ENCODE results near the gene HCK. TPM values are rescaled to one million over a fixed set of nuclear protein-coding genes. Genes with fewer than 3 reads are reported as not detected.
A peak's percentile ranks its signal among the peaks of the same experiment; 100 is the strongest.

HCK gene
- total RNA-seq, 2 donors from 2014 or later: 0.13 to 0.15 TPM

DNA sequence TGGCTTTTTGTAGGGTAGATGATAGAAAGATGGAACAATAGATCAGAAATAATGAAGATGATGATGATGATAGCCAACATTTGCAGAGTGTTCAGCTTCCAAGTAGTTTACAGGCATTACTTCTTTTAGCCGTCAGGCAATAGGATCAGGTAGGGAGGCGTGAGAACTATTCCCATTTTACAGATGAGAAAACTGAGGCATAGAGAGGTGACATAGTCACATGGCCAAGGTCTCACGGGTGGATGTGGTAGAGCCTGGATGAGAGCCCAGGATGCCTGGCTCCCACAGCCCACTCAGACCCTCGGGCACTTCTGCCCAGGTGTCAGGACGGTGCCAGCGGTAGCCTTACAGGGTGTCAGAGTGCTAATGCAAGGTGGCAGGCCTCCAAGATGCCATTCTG, 31.4 kb downstream of the HCK start:
- H3K36me3 Mint-ChIP-seq (ENCODE audit: low read depth): no peaks in the 10 kb centered on the region
- no peaks in the 10 kb centered on the region for H3K9me3 Mint-ChIP-seq
- ATAC-seq (replicated peaks): no peak
- H3K27me3 Mint-ChIP-seq: peaks cover 25% of the 10 kb centered on the region
- H3K4me3 Mint-ChIP-seq: no peak overlapping the region
- no peak overlapping the region for H3K27ac Mint-ChIP-seq
- H3K4me1 Mint-ChIP-seq: no peaks in the 10 kb centered on the region

DNA sequence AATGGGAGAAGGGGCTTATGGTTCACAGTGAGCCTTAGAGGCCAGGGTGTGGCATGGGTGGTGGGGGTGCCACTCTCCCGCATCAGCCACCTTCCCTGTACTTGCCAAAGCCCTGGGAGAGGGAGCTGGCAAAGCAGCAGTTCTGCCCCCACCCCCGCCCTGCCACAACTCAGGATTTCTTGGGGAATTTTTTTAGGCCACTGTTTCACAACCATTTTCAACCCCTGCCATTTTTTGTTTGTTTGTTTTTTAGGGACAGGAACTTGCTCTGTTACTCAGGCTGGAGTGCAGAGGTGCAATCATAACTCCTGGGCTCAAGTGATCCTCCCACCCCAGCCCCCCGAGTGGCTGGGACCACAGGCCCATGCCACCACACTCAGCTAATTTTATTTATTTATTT, 35.0 kb downstream of the HCK start:
- Mint-ChIP-seq H3K4me1 (no peaks in the 10 kb centered on the region), H3K9me3 (no peaks in the 10 kb centered on the region), H3K27me3 (peaks cover 22% of the 10 kb centered on the region), H3K27ac (no peak overlapping the region), H3K4me3 (no peak overlapping the region), H3K36me3 (ENCODE audit: low read depth) (no peaks in the 10 kb centered on the region)
- ATAC-seq (replicated peaks): no peak

DNA sequence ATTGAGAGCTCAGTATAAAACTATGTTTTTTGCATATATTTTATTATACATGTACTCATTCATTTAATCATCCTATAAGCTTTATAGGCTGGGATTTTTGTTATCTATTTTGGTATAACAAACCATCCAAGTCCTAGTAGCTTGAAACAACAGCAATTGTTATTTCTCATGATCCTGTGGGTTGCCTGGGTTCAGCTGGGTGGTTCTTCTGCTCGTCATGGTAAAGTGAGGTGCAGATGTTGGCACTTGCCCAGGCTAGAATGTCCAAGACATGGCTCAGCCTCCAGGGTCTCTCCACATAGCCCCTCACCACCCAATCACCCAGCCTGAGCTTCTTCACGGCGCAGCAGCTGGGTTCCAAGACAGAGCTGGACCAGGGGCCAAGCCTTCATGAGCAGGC, 36.7 kb downstream of the HCK start:
- Mint-ChIP-seq H3K9me3 (no peaks in the 10 kb centered on the region), H3K4me1 (no peaks in the 10 kb centered on the region), H3K27me3 (peaks cover 14% of the 10 kb centered on the region), H3K4me3 (no peak overlapping the region), H3K27ac (no peak overlapping the region), H3K36me3 (ENCODE audit: low read depth) (no peaks in the 10 kb centered on the region)
- ATAC-seq (replicated peaks): no peak

DNA sequence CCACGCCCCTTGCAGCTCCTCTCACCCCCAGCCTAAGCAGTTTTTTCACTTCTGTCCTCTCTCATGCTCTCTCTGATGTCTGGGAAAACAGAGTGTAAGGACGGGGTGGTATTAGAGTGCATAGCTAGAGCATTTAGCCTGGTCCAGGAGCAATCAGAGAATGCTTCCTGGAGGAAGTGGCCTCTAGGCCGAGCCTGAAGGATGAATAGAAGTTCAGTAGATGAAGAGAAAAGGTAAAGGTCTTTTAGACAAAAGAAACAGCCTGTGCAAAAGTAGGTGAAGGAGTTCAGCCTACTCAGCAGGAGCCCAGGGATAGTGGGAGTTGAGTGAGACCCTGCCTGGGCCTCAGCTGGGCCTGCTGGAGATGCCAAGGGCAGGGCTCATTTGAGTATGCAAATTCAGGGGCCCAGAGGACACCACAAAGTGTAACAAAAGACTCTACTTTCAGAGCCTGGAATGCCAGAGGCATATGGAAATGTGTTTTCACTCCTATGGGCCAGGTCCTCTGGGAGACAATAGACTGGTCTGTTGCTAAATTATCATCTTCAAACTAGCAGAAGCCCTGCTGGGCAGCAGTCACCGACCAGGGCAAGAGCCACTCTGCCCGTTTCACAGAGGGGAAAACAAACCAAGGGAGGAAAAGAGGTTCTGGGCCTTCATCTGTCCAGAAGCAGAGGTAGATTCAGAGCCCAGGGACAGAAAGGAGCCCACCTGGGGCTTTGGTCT, 37.8 kb downstream of the HCK start:
- H3K36me3 Mint-ChIP-seq (ENCODE audit: low read depth): no peaks in the 10 kb centered on the region
- ATAC-seq (replicated peaks): no peak
- H3K27ac Mint-ChIP-seq: no peak overlapping the region
- H3K4me1 Mint-ChIP-seq: no peaks in the 10 kb centered on the region
- no peaks in the 10 kb centered on the region for H3K9me3 Mint-ChIP-seq
- no peak overlapping the region for H3K4me3 Mint-ChIP-seq
- peaks cover 9% of the 10 kb centered on the region for H3K27me3 Mint-ChIP-seq

DNA sequence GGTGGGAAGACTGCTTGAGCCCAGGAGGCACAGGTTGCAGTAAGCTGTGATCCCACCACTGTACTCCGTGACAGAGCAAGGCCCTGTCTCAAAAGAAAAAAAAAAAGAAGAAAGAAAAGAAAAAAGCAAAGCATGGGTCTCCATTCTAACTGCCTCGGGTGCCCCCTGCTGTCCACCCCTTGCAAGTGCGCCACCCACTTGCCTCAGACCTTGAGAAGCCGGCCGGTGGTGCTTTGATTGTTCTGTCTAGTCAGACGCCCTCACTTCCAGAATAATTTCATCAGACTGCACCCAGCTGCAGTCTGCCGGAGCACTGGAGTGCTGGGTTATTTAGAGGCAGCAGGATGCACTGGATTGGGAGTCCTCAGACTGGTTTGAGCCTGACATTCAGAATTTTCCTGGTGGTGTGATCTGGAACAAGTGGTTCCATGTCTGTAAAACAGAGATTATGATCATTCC, 39.9 kb downstream of the HCK start:
- no peaks in the 10 kb centered on the region for H3K9me3 Mint-ChIP-seq
- no peak overlapping the region for H3K27ac Mint-ChIP-seq
- no peaks in the 10 kb centered on the region for H3K4me1 Mint-ChIP-seq
- ATAC-seq (replicated peaks): peak; percentile 77
- no peak overlapping the region for H3K4me3 Mint-ChIP-seq
- peaks cover 3% of the 10 kb centered on the region for H3K27me3 Mint-ChIP-seq
- H3K36me3 Mint-ChIP-seq (ENCODE audit: low read depth): no peaks in the 10 kb centered on the region

DNA sequence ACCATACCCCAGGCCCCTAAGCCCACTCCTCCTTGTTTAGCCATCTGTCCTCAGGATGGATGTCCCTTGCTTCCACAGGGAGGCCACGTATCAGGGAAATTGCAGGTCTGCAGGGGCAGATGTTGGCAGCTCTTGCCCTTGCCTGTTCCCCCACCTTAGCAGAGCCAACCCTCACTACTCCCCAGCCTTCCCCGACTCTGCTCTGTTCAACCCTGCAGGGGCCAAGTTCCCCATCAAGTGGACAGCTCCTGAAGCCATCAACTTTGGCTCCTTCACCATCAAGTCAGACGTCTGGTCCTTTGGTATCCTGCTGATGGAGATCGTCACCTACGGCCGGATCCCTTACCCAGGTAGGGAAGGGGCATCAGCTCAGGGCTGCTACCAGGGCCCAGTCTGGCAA, 46.7 kb downstream of the HCK start:
- Mint-ChIP-seq H3K9me3 (no peaks in the 10 kb centered on the region), H3K4me3 (no peak overlapping the region), H3K36me3 (ENCODE audit: low read depth) (no peaks in the 10 kb centered on the region), H3K27ac (no peak overlapping the region), H3K4me1 (no peaks in the 10 kb centered on the region), H3K27me3 (peaks cover 15% of the 10 kb centered on the region)
- ATAC-seq (replicated peaks): no peak

DNA sequence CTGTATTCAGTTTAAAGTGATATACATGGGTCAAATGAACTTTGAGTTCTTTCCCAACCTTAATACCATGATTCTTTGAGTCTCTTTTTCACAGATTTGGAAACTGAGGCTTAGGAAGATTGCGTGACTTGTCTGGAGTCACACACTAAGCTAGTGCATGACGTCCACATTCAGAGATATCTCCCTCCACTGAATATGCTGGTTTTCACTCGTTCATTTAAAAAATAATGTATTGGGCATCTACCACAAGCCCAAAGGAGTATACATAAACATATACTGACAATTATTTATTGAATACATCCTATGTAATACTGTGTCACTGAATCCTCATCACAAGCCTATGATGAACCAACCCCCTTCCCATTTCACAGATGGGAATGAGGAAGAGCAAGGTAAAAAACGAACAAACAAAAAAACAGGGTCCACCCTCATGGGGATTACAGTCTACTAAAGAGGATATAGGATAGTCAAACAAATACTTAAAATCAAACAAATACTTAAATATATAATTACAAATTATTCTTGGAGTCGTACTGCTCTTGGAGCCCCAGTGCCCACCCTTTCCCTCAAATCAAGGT, 56.9 kb downstream of the HCK start:
- peaks cover 15% of the 10 kb centered on the region for H3K36me3 Mint-ChIP-seq (ENCODE audit: low read depth)
- no peak for ATAC-seq (replicated peaks)
- H3K4me1 Mint-ChIP-seq: peaks cover 22% of the 10 kb centered on the region
- peak overlapping the region; percentile 75 for H3K4me3 Mint-ChIP-seq
- H3K27me3 Mint-ChIP-seq: peaks cover 1% of the 10 kb centered on the region
- no peaks in the 10 kb centered on the region for H3K9me3 Mint-ChIP-seq
- H3K27ac Mint-ChIP-seq: peak overlapping the region; percentile 94

DNA sequence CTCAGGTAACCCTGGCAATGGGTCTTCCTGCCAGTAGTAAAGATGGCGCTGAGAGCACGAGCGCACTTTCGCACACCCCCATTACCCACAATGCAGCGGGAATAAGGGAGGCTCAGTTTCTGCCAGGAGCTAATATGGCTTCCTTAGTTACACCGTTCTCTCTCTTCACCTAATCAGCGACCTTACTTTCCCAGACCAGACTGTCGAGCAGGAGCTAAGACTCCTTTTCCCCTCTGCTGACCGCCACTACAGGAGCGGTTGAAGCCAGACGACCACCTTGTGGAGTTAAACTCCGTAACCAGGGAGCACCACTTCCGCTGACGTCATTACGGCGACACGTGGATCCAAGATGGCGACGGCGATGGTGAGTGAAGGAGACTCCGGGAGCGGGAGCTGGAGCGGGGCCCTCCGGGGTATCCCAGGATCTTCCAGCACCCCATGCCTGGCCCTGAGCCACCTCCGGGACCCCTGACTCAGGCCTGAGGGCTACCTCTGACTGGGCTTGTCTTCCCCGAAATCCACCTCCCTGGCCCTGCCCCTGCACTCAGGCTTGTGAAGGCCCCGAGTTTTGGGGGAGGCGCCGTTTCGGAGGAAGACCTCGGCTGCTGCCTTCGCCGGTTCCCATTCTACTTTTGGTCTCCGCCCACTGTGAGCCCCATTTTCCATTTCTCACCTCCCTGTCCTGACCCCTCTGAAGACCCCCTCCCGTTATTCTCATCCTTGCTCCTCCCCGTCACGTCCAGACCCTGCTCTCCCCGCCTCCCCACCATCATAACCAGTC, 57.5 kb downstream of the HCK start, which contains the start of gene TM9SF4:
Gene TM9SF4 (plus strand): TSS at position 323 of the 781 bp plus-strand sequence. CDS start 27 bp downstream, at position 350.
- Mint-ChIP-seq H3K9me3 (no peaks in the 10 kb centered on the region), H3K36me3 (ENCODE audit: low read depth) (peaks cover 21% of the 10 kb centered on the region), H3K27me3 (no peaks in the 10 kb centered on the region), H3K27ac (peak within 1 kb of the TSS; percentile 94), H3K4me1 (peaks cover 24% of the 10 kb centered on the region), H3K4me3 (peak within 1 kb of the TSS; percentile 75)
- ATAC-seq (replicated peaks): peak; percentile 86

DNA sequence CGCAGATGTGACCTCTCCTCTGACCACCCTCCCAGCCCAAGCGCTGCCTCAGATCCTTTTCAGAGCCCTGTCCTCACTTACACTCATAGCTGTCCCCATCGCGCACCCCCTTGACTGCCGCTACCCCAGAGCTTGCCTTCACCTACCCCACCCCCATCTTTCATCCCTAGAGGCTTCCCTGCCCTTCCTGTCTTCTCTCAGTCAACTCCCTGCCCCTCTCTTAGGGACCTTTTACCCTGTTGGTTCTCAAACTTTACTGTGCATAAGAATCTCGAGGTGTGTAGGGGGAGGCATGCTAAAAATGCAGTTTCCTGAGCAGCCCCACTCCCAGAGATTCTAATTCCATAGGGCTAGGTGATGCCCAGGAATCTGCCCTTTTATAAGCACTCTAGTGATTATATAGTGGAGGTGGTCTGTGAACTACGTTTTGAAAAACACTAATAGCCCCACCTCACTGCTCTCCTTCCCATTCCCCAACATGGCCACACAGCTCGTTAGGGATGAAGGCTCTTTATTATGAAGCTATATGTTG, 58.2 kb downstream of the HCK start:
- Mint-ChIP-seq H3K27ac (peak overlapping the region; percentile 94), H3K9me3 (no peaks in the 10 kb centered on the region), H3K4me1 (peaks cover 27% of the 10 kb centered on the region), H3K4me3 (peak overlapping the region; percentile 75), H3K36me3 (ENCODE audit: low read depth) (peaks cover 27% of the 10 kb centered on the region), H3K27me3 (no peaks in the 10 kb centered on the region)
- peak; percentile 22 for ATAC-seq (replicated peaks)

DNA sequence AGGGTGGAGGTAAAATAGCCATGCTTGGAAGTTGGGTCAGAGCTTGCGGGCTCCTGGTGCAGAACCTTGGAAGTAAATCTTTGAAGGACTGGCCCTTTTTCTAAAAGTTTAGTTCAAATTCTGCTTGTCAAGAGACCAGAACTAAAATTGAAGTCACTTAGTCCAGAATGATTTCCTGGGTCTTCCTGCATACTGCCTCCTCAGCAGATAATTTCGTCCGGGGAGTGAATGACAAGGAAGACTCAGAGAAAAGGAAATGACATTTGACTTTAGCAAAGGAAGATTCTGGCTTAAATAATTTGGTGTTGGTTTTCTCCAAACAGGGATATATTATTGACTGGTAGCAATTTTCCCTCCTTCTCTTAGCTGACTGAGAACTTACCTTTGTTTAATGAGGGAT, 58.7 kb downstream of the HCK start:
- no peak for ATAC-seq (replicated peaks)
- Mint-ChIP-seq H3K27me3 (no peaks in the 10 kb centered on the region), H3K27ac (peak overlapping the region; percentile 94), H3K36me3 (ENCODE audit: low read depth) (peaks cover 32% of the 10 kb centered on the region), H3K9me3 (no peaks in the 10 kb centered on the region), H3K4me1 (peaks cover 29% of the 10 kb centered on the region), H3K4me3 (peak overlapping the region; percentile 75)

DNA sequence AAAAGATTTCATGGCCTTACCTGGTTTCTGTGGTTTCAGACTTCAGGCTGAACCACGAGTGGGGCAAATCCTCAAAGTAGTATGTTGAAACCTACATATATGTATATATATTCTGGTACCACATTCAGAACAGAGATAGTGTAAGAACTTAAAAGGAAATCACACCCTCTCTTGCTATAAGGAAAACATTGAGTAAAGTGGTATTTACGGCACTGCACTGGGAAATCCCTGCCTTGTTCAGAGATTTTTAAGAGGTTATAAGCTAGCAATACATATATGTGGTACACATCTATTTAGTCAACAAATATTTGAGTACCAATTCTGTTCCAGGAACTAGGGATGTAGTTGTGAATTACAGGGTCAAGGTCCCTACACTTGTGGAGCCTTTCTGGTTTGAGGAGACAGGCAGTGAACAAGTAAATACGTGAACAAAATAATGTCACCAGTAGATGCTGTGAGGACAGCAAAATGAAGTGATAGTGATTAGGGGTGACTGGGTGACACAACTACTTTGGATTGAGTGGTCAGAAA, 59.2 kb downstream of the HCK start:
- Mint-ChIP-seq H3K27ac (peak overlapping the region; percentile 94), H3K27me3 (no peaks in the 10 kb centered on the region), H3K36me3 (ENCODE audit: low read depth) (peaks cover 36% of the 10 kb centered on the region), H3K9me3 (no peaks in the 10 kb centered on the region), H3K4me3 (peak overlapping the region; percentile 75), H3K4me1 (peaks cover 29% of the 10 kb centered on the region)
- no peak for ATAC-seq (replicated peaks)

DNA sequence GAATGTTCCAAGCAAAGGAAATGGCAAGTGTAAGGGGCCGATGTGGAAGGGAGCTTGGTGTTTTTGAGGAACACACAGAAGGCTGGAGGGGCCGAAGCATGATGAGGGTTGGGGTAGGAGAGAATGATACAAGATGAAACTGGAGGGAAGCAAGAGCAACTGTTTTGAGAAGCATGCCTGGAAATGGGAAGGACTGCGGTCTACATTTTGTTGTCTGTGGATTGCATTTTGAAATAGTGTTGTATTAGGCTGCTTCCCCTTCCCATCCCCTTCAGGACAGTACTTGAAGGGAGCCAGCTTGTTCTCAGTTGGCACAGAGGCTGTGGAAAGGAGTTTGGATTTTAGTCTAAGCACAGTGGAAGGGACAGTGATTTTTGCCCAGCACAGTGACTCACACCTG, 59.7 kb downstream of the HCK start:
- Mint-ChIP-seq H3K27ac (peak overlapping the region; percentile 94), H3K4me3 (peak overlapping the region; percentile 75), H3K27me3 (no peaks in the 10 kb centered on the region), H3K36me3 (ENCODE audit: low read depth) (peaks cover 41% of the 10 kb centered on the region), H3K4me1 (peaks cover 29% of the 10 kb centered on the region), H3K9me3 (no peaks in the 10 kb centered on the region)
- no peak for ATAC-seq (replicated peaks)

DNA sequence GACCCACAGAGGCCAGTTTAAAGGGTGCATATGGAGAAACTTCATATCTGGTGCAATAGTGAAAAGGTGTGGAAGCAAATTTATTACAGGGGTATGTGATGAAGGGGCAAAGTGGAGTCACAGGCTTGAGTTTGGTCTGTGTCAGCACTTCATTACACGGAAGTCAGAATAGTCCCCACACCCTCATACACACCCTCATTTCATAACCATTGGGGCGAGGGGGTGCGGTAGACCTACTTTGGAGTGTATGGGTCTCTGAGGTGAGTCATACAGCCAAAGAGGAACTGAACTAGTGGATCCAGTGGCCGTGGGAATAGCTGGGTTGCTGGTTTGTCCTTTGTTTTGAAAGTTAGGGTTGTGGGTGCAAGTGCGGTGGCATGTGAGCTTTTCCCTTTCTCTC, 60.8 kb downstream of the HCK start:
- H3K27ac Mint-ChIP-seq: peak overlapping the region; percentile 20

DNA sequence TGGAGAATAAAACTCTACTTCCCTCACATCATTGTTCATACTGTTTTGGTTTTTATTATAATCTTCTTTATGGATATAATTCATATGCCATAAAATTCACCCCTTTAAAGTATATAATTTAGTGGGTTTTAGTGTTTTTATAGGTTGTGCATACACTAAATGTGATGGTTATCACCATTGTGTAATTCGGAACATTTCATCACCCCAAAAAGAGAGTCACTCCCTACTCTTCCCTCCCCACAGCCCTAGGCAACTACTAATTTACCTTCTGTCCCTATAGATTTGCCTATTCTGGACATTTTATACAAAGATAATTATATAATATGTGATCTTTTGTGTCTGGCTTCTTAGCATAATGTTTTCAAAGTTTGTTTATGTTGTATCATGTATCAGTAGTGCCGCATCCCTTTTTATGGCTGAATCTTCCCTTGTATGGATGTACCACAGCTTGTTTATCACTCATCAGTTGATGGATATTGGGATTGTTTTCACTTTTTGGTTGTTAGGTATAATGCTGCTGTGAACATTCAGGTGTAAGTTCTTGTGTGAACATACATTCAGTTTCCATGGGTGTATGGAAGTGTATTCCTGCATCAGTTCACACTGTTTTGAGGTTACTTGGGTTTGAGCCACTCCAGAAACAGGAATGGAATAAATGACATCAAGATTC, 61.7 kb downstream of the HCK start:
- no peak for ATAC-seq (replicated peaks)
- no peak overlapping the region for H3K27ac Mint-ChIP-seq
- peak overlapping the region; percentile 40 for H3K4me3 Mint-ChIP-seq
- no peaks in the 10 kb centered on the region for H3K9me3 Mint-ChIP-seq
- no peaks in the 10 kb centered on the region for H3K27me3 Mint-ChIP-seq
- peaks cover 42% of the 10 kb centered on the region for H3K36me3 Mint-ChIP-seq (ENCODE audit: low read depth)
- H3K4me1 Mint-ChIP-seq: peaks cover 29% of the 10 kb centered on the region

More for the DNA sequence above, 60.8 kb downstream of the HCK start:
- no peaks in the 10 kb centered on the region for H3K27me3 Mint-ChIP-seq
- H3K4me1 Mint-ChIP-seq: peaks cover 29% of the 10 kb centered on the region
- ATAC-seq (replicated peaks): peak; percentile 52
- H3K36me3 Mint-ChIP-seq (ENCODE audit: low read depth): peaks cover 42% of the 10 kb centered on the region
- peak overlapping the region; percentile 40 for H3K4me3 Mint-ChIP-seq
- H3K9me3 Mint-ChIP-seq: no peaks in the 10 kb centered on the region
